DMS 273 (cell line): ENCODE measurements around the gene ANKRD34A.

ENCODE experiments used
- DNase-seq: peaks from one replicate; lab custom pipeline; 2025; ENCODE audit not compliant: unreplicated experiment; lab: John Stamatoyannopoulos, UW

Gene ANKRD34A

DNA sequence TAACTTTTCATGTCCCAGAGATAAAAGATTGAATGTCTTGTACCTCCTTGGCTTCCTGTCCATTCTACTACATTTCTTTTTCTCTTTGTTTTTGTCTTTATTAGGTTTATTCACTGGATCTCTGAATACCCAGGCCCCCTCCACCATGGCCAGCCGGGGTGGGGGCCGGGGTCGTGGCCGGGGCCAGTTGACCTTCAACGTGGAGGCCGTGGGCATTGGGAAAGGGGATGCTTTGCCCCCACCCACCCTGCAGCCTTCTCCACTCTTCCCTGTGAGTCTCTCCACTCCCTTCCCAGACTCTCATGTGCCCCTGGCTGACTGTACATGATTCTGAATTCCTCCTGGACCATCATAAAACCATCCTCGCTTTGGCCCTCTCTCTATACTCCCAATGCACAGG lies 10.3 kb upstream of the ANKRD34A start:
- DNase-seq, result no peak

DNA sequence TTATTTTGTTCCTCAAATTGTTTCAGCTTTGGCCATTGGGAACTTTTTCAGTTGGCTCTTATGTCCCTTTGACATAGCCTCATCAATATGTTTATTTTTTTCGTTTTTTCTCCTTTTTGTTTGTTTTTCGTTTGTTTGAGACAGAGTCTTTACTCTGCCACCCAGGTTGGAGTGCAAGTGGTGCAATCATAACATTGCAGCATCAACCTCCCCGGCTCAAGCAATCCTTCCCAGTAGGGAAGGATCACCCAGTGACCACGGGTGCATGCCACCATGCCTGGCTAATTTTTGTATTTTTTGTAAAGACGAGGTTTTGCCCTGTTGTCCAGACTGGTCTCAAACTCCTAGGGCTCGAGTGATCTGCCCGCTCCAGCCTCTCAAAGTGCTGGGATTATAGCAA lies 8.2 kb upstream of the ANKRD34A start:
- DNase-seq, result no peak

- no peak for DNase-seq
Observed at GRCh38 chr1:145967288-145967687, 2.9 kb upstream of the ANKRD34A start.

GRCh38 chr1:145965119-145965744 lies 857 bp upstream of the ANKRD34A start:
- DNase-seq, result no peak

DNA sequence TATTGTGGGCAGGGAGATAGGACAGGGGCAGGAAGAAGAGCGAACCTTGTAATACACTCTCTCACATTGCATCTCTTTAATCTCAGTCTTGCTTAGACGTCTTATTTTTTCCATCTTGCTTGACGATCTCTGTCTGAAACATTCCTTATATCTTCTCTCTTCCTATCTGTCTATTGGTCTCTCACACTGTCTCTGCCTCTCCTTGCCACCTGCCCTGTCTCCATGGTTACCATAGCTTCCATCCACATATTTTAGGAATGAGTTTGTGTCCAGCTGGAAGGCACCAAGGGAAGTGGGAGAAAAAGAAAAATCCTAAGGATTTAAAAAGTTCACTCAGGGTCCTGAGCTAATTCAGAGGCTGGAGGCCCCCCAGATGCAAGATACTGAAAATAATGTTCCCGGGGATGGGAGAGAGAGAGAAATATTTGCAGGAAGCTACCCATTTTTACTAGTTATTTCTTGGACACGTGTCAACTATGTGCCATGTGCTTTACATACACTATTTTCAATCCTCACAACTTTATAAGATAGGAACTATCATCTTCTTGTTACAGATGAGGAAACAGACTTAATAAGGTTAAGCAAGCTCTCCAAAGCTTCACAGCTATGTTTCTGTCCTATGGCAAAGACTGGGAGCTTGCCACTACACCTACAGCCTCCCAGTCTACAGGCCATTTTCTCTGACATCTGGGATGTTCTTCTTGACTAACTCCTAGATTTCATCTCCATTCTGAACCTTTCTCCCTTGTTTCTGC lies 933 bp downstream of the ANKRD34A start:
- DNase-seq, result peak; percentile 71

- DNase-seq, result peak; percentile 71
Observed at GRCh38 chr1:145962157-145963102, 1.9 kb downstream of the ANKRD34A start.

GRCh38 chr1:145961425-145962156 lies 2.8 kb downstream of the ANKRD34A start:
- peak; percentile 55 for DNase-seq

DNA sequence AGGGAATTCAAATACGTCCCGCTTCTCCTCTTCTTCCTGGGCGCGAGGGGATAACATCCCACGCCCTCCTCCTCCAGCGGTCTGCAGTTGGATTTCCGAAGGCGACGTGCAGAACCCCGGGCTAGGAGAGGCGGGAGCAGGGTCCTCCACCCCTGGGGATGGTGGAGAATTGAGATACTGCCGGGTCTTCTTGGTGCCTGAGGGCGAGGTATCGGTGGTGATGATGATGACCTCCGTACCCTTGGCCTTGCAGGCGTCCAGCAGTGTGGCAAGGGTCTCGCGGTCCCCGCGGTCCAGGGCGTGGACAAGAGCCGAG lies 3.3 kb downstream of the ANKRD34A start:
- no peak for DNase-seq

GRCh38 chr1:145960468-145961108 lies 3.8 kb downstream of the ANKRD34A start:
- DNase-seq, result no peak

DNA sequence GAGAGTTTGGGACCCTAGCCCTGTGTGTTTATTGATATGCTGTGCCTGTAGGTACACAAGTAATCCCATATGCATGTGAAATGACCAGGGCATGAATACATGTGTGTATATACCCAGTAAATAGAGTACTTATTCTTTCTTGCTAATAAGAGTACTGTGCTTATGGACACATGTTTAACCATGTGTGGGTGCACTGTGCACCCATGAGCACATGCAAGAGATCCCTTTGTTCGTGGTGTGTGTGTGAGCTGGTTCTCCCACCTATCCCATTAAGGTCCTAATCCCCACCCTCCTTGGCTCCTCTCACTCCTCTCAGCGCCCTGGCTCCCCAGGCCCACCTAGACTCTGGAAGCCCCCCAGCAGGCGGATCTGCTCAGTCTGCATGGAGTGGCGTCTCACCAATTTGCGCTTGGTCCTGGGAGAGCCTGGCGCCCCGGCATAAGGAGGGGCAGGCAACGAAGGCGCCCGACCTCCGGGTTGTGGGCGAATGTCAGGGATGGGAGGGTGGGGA lies 4.4 kb downstream of the ANKRD34A start:
- no peak for DNase-seq

GRCh38 chr1:145959333-145959732 lies 5.0 kb downstream of the ANKRD34A start:
- no peak for DNase-seq

DNA sequence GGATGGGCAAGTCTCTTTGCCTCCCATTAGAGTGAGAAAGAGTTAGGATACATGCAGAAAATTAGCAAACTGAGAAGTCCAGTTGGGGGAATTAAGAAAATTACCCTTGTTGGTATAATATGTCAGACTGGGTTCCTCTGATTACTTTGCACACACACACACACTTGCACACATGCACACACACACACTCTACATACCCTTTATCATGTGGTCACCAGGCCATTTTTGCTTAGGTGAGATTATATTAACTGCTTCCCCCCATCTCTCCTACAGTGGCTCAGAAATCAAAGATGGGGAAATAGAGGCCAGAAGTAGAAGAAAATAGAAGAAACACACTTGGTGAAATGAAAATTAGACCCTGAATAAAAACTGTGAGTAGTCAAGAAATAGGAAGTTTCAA lies 5.6 kb downstream of the ANKRD34A start:
- DNase-seq, result no peak

GRCh38 chr1:145957443-145958319 lies 6.7 kb downstream of the ANKRD34A start, which contains the start of gene LIX1L:
TSS of gene LIX1L (minus strand) at chr1:145958017. CDS start at chr1:145957927, 90 bp downstream.
- peak; percentile 99 for DNase-seq

GRCh38 chr1:145956781-145957442 lies 7.5 kb downstream of the ANKRD34A start:
- peak; percentile 61 for DNase-seq

DNA sequence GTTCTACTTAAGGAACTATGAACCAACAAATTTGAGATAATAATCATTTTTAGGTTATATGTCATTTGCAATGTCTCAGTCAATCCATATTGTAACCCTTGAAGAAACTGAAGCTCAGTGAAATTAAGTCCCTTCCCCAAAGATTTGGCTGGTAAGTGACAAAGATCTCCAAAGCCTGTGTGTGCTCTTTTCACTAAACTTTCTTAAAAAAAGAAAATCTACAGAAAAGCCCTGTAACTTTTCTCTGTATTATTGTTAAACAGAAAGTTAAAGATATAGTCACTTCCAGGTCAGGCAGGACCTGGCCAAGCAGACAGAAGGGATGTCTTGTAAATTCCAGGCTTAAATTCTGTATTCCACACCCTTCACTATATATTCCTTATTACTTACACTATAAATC lies 8.0 kb downstream of the ANKRD34A start:
- DNase-seq, result no peak

DNA sequence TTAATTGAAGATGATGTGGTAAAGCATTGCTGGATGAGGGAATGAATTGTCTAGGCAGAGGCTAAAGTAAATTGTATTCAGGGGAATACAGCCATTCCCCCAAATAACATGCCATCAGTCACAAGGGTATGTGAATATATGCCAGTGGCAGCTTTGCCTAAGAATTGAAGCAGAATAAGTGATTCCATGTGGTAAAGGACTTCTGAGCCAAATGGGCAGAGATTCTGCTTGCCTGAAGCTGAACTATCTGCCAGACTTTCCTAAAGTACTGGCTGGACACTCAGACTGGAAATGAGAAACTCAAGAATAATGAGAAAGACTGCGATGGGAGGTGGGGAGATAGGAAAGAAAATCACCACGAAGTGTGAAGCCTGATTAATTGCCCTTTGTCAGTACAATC lies 8.9 kb downstream of the ANKRD34A start:
- no peak for DNase-seq

DNA sequence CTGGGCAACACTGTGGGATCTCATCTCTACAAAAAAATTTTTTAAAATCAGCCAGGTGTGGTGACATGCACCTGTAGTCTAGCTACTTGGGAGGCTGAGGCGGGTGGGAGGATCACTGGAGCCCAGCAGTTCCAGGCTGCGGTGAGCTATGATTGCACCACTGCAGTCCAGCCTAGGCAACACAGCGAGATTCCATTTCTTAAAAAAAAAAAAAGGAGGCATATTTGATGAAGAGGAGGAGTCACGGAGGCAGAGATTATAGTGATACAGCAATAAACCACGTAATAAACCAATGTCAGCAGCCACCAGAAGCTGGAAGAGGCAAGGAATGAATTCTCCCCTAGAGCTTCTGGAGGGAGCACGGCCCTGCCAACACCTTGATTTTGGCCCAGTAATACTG lies 10.5 kb downstream of the ANKRD34A start:
- DNase-seq, result no peak

GRCh38 chr1:145952903-145953302 lies 11.5 kb downstream of the ANKRD34A start:
- no peak for DNase-seq

- no peak for DNase-seq
Observed at GRCh38 chr1:145951526-145951925, 12.8 kb downstream of the ANKRD34A start.
